ENCODE results near the gene GLRA3.

GRCh38 chr4:174789657-174790056 lies 39.4 kb downstream of the GLRA3 start:
- TF ChIP-seq POLR2A (IDR thresholded peaks at IDR 0.05) (no peak), CTCF (IDR thresholded peaks at IDR 0.05) (no peak), EP300 (IDR thresholded peaks at IDR 0.05) (no peak)

All from ovary (tissue), 3 donors.